DMS114 treated with DMSO at 0.1 percent for 48 hours (cell line): ENCODE results near the gene TESK2.
"Not testable (repeated sequence)": the region's sequence is repeated elsewhere in the genome, so short reads cannot be mapped to it uniquely, and the experiment has no call there.

Experiments
- DNase-seq: peaks from one replicate; lab custom pipeline; 2025; ENCODE audit not compliant: unreplicated experiment; lab: John Stamatoyannopoulos, UW

TESK2 gene

DNA sequence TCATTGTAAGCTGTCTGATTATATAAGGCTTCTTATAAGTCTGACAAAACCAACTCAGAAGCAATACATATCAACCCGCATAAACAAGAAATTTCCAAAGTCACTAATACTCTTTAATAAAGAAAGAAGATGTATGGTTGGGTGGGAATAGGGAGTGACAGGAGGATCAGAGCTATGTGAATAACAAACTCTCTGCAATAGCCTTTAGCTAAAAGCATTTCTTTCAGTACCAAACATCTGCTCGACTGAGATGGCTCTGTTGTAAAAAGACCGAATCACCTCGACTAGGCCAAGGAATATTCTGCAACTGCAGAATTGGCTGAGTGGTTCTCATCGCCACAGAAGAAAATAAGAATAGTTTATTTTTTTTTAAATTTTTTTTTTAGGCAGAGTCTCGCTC, 111.4 kb downstream of the TESK2 start:
- DNase-seq = no peak

DNA sequence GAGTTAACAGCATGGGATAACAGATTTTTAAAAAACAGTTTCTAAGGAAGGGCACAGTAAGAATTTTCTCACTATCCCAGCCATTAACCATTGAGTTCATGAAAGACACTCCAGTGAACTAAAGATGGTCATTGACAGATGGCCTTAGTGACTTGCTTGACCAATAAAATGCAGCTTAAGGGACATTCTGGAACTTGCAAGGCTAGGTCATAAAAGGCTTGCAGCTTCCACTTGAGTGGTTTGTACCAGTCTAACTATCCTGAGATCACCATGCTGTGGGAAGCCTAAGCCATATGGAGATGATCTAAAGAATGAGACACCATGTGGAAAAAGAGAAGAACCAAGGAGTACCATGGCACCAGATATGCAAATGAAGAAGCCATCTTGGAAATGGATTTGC, 112.8 kb downstream of the TESK2 start:
- DNase-seq = no peak

DNA sequence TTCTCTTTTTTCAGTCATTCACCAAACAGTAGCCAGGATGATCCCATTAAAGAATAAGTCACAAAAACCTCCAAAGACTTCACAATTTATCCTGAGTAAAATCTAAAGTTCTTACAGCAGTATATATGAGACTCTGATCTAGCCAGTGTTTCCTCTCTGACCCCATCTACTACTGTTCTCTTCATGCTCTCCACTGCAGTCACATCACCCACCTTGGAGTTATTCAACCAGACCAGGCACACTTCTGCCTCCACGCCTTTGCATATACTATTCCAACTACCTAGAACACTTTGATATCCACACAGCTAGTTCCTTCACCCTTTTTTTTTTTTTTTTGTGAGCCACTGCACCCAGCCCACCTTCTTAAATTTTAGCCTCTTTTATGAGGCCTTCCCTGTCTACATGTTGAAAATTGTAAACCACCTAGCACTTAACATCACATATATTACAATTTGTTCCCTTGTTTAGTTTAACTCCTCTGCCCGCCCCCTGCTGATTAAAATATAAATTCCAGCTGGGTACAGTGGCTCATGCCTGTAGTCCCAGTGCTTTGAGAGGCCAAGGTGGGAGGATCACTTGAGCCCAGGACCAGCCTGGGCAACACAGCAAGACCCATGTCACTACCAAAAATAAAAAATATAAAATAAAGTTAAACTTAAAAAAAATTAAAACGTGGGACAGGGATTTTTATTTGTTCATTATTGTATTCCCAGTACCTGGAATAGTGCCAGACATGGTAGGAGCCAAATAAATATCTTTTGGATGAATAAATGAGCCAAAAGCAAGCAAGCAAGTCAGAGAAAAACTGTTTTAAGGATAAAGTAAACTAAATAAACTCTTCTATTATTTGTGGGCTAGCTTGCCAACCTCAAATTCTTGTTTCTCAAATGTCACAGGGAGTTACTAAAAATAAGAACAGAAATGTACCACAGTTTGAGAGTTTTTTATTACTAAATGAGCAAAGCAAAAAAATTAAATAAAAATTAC, 115.6 kb downstream of the TESK2 start:
- no peak for DNase-seq

DNA sequence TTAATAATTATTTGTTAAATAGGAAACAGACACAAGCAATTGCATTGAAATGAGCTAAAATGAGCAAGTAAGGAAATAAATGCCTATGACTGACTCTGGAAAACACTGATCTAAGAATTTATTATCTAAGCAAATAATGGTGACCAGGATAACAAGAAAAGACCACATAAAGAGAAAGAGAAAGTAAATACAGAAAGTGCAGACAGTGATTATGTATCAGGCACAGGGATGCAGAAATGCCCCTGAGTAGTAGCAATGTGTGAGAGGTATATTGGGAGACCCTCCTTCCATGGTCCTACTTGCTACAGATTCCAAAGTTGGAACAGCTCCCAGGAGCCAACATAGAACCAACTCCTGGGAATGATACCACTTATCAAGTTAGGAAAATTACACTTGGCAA, 117.4 kb downstream of the TESK2 start:
- no peak for DNase-seq

DNA sequence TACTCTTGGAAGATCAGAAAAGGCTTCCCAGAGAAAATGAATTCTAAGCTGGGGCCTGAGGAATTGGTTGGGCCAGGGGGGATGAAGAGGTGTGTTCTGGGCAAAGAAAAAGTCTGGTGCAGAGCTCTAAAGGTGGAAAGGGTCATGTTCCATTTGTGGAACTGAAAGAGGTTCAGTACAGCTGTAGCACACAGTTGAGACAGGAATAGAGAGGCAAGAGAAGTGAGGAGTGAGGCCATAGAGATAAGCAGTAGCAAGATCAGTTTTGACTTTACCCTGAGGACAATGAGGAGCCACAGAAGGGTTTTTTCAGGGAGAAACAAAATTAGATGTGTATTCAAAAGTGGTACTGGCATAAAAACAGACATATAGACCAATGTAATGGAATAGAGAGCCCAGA, 120.4 kb downstream of the TESK2 start:
- DNase-seq = no peak

DNA sequence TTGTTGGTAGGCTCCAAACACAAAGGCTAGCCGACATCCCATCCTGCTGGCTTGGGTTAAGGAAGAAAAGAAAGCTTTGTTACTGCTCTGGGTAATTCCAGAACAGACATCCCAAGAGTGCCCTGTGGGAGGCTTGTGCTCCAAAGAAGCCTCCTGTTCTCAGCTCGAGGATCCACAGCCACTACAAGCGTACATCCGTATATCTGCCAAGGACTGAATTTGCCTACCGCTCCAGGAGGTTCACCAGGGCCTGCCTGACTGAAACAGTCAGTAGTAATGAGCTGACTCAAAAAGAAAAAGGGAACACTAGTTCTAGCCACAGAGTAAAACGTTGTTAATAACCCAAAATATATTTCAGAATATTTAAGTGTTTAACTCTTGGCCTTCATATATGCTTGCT, 125.9 kb downstream of the TESK2 start:
- no peak for DNase-seq

DNA sequence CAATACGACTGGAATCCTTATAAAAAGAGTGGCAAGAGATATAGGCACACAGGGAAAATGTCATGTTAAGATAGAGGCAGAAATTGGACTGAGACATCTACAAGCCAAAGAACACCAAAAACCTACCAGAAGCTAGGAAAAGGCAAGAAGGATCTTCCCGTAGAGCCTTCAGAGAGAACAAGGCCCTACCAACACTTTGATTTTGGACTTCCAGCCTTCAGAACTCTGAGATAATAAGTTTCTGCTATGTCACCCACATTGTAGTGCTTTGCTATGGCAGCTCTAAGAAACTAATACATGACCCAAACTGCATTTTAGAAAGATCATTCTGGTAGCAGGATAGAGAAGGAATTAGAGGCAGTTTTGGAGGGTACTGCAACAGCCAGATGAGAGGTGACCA, 126.7 kb downstream of the TESK2 start:
- DNase-seq = no peak

DNA sequence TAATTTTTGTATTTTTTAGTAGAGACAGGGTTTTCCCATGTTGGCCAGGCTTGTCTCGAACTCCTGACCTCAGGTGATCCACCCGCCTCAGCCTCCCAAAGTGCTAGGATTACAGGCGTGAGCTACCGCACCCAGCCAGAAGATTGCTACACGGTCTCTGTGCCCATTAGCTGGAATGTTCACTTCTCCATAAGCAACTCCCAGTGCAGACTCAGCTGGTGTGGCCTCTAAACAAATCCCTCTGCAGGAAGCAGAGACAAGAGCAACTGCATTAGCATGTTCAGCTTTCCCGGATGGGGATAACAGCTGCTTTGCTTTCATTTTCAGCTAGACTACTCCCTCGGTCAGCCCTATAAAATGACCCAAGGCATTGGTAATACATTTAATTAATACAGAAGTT, 130.0 kb downstream of the TESK2 start:
- DNase-seq = not testable (repeated sequence)

DNA sequence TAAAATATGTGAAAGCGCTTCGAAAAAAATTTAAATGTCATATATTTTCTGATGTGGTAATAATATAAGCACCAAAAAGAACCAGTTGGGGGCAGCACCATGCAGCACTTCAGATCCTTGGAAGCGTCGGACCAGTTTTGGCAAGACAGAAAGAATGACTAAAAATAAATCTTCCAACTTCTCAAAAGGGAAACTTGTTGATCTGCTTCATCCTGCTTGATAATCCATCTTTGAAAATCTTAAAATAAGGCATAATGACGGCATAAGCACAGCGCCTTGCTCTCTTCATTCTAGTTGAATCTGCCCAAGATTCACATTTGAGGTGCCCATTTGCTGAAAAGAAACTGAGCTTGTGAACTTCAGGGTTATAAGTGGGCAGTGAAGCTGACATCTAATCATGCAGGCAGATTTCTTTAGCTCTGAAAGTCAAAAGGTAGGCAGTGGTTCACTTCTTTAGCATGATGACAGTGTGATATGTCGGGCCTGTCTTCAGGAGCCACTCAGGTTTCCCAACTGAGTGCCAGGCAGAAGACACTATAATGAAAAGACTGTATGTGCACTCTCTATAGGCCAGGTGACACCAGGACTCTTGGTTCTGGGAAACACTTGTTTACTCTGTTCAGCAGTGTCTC, 131.0 kb downstream of the TESK2 start:
- peak; percentile 55 for DNase-seq

DNA sequence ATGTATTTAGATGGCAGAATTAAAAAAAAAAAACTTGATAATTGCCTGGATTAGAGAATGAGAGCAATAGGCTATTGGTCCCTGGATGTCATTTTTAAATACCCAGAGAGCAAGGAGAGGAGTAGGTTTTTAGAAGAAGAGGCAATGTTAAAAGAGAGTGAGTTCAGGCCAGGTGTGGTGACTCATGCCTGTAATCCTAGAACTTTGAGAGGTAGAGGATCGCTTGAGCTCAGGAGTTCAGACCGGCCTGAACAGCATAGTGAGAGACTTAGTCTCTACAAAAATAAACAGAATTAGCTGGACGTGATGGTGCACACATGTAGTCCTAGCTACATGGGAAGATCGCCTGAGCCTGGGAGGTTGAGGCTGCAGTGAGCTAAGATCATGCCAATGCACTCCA, 134.8 kb downstream of the TESK2 start:
- DNase-seq = no peak

DNA sequence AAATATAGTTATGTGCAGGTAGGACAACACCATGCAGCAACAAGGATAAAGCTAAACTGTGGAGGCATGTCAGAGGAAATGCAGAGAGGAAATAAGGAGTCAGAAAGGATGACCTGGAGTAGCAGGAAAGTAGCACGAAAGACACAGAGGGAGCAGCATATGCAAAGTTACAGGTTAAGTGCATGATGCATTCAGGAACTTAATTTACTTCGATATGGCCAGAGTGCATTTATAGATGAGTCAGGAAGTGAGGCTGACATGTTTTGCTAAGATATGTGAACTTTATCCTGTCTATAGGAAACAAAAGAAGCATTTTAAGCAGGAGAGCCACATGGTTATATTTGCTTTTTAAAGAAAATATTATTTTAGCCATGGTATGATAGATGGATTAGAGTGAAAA, 135.3 kb downstream of the TESK2 start:
- no peak for DNase-seq

DNA sequence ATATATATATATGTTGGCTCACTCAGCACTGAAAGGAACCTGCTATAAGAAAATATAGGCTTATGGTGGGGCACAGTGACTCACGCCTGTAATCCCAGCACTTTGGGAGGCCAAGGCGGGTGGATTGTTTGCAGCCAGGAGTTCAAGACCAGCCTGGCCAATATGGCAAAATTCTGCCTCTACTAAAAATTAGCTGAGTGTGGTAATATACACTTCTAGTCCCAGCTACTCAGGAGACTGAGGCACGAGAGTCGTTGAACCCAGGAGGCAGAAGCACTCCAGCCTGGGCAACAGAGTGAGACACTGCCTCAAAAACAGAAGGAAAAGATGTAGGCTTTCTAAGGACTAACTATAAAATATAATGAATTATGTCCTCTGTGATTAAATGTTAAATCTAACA, 136.1 kb downstream of the TESK2 start:
- DNase-seq = no peak

DNA sequence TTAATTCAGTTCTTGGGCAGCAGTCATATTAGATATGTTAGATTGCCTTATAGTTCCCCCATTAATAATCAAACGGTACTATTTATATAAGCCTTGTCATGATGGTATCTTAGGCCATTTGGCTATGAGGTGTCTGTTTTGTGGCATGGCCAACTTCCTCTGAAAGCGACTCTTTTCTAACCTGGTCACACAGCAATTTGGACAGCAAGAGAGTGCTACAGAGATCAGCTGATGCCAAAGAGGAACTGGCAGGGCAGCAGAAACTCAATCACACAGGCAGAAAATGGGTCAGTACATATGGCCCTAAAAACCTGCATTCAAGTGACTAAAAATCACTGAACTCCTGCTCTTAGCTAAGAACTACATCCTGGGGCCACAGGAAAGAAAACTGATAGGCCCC, 137.3 kb downstream of the TESK2 start:
- DNase-seq = no peak

DNA sequence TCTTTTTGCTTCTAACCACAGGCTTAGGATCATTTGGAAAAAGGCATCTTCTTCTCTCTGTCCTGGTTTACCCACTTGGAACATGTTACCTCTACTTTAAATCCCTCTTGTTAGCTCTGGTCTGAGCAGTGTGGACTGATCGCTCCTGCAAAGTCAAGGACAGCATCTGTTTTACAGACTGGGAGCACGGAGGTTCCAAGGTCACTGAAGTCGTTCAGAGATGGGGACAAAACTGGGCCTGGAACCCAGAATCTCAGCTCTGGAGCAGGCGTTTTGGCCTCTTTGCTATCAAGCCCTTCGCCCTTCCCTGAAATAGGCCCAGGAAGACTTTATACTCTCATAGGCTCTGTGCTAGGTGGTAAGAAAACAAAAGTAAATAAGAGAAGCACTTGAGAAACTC, 139.5 kb downstream of the TESK2 start:
- no peak for DNase-seq

DNA sequence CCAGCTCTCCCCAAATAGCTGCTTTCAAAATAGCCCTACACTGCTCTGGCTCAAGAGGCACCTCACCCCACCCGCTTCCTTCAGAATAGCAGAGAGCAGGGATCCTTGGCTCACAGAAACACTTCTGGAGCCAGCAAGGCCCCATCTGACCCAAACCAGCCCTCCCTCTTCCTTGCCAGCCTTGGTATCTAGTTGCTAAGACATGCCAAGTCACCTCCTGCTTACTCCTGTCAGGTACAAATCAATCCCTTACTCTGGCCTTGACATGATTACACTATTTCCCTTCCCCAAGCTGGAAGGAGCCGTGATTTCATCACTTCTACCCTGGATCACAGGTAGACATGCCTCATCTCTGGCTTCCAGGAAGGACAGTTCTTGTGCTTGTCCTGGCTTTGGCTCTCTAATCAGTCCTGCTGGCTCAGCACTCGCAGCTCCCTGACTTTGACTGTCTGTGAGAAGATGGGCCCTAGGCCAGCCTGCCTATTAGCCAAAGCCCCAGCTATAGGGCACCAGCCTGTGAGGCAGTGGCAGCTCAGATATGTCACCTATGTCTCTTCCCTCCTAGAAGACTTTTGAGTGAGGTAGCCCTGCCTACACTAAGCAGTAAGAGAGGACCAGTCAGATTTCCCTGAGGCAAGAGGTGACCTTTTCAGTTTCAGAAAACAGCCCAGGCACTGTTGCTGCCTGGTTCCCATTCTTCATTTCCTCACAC, 141.8 kb downstream of the TESK2 start:
- DNase-seq = no peak

DNA sequence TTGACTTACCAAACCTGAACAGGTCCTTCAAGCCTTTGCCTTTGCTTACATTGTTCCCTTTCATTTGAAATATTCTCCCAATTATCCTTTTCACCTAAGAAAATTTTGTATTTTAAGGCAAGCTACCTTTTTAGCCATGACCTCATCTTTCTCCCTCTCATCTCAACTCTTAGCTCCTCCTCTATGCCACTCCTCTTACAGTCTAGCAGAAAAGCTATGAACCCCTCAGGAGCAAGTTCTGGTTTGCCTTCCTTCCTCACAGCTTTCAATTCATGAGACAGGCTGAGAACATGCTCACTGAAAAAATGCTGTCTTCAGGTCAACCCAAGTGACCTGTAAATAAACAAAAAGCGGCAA, 142.4 kb downstream of the TESK2 start:
- no peak for DNase-seq

DNA sequence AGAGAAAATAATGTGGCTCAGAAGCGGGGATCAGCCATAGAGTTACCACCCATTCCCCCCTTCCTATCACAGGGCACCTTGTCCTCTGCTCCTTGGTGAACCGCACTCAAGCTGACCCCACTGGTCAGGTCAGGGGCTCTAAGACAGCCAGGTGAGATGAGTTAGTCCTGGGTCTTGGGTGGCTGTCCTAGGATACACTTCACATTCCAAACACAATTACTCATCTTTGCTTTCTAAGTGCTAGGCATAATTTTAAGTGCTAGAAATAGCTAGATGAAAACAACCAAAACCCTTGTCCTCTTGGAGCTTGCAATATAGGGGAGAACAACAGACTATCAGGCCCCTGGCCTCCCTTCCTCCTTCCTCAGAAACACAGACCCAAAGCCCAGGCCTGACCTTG, 142.9 kb downstream of the TESK2 start:
- DNase-seq = no peak

DNA sequence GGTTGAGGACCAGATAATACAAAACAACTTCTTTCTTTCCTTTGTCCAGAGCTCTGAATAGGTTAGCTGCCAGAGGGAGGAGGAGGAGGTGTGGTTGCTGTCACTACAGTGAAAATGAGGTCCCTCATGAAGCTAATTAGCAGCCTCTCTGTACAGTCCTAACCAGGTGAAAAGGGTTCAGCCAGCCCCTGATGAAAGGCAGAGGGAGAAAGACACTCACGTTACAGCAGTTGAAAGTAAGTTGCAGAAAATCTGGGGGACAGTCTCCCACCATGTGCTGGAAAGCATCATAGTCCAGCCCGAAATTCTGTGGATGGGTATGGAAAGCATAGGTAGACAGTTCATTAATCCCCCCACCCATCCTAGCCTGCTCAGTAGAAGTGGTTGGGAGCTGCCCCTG, 144.5 kb downstream of the TESK2 start:
- DNase-seq = no peak

DNA sequence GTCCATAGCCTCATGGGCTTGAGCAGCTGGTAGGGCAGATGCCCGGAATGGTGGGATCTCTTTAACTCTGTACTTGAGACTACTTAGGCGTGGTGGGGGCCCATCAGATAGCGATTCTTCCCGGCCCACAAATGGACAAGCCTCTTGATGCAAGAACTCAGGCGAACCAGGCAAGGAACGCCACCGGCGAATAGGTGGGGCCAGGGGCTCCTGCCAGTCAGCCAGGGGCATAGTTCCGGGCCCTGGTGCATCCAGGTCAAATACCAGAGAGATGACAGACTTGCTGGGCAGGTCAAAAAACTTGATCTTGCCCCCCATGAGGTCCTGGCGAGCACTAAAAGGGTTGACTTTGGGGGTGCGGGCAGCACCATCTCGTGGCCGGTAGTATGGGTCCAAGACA, 145.9 kb downstream of the TESK2 start:
- DNase-seq = no peak

DNA sequence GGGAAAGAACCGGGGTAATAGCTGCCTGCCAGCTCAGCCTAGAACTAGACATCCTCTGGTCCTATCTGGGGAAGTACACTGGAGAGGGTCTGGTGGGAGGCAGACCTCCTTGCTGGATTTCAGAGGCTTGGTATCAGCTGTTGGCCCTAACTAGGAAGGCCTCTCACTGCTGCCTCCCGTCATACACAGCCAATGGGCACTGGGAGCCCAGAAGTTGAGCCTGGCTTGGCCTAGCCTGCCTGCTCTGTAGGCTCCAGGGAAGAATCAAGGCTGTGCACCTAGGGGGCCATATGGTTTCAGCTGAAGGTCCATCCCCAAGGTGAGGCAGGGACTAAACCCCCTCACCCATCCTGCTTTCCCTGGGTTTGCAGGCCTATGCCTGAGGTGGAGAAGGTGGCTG, 146.5 kb downstream of the TESK2 start:
- DNase-seq = no peak

DNA sequence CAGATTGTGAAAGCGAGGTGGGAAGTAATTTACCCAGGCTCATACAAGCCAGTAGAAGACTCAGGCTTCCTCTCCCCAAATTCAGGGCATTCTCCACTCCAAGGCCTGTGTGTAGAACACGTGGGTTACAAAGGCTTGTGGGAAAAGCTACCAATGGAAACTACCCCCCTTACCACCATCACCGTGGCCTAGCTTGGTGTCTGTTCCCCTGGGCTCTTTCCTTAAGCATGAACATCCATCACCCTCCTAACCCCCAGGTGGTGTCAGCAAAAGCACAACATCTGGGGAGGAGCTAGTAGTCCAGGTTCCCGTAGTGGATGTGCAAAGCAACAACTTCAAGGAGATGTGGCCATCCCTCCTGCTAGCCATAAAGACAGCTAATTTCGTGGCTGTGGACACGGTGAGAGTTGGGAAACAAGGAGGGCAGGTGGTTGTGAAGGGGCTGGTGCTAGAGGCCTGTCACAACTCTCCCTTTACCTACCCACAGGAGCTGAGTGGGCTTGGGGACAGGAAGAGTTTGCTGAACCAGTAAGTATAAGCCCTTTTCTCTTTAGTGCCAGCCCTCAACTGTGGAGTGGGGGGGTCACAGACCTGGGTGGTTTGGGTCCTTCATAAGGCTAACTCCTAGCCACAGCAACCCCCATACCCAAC, 150.0 kb downstream of the TESK2 start:
- DNase-seq = no peak
